Measurements from ENCODE around the gene MPPE1. TPM values are rescaled to one million over a fixed set of nuclear protein-coding genes. Genes with fewer than 3 reads are reported as not detected.

MPPE1 gene
- total RNA-seq, 4 donors from 2014 or later, result 27.1 to 54.8 (median 30.8) TPM

- TF ChIP-seq, protein P1, sequence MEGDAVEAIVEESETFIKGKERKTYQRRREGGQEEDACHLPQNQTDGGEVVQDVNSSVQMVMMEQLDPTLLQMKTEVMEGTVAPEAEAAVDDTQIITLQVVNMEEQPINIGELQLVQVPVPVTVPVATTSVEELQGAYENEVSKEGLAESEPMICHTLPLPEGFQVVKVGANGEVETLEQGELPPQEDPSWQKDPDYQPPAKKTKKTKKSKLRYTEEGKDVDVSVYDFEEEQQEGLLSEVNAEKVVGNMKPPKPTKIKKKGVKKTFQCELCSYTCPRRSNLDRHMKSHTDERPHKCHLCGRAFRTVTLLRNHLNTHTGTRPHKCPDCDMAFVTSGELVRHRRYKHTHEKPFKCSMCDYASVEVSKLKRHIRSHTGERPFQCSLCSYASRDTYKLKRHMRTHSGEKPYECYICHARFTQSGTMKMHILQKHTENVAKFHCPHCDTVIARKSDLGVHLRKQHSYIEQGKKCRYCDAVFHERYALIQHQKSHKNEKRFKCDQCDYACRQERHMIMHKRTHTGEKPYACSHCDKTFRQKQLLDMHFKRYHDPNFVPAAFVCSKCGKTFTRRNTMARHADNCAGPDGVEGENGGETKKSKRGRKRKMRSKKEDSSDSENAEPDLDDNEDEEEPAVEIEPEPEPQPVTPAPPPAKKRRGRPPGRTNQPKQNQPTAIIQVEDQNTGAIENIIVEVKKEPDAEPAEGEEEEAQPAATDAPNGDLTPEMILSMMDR (IDR thresholded peaks at IDR 0.05; ENCODE audit: low read depth), result no peak
Measured at GRCh38 chr18:11851806-11852337, 56.2 kb downstream of the MPPE1 start.

GRCh38 chr18:11851146-11851805 lies 56.8 kb downstream of the MPPE1 start, which contains the start of gene CHMP1B:
Gene CHMP1B (plus strand): TSS chr18:11851413. CDS start chr18:11851512, 99 bp downstream.
- TF ChIP-seq, protein P1 (IDR thresholded peaks at IDR 0.05; ENCODE audit: low read depth), result no peak

DNA sequence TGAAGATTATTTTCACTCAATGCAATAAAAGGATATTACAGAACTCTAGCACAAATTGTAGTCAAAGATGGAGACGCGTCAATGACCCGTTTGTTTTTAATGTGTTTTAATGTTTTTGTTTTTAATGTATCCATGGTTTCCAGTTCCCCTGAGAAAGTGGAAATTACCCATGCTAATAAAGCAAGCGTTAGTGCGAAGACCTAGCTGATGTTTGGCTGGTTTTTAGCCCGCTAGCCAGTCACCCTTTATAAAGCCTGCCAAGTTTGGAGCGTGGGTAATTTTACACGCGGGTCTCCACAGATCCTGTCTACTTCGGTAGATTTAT lies 57.3 kb downstream of the MPPE1 start:
- TF ChIP-seq, protein P1 (IDR thresholded peaks at IDR 0.05; ENCODE audit: low read depth), result no peak

DNA sequence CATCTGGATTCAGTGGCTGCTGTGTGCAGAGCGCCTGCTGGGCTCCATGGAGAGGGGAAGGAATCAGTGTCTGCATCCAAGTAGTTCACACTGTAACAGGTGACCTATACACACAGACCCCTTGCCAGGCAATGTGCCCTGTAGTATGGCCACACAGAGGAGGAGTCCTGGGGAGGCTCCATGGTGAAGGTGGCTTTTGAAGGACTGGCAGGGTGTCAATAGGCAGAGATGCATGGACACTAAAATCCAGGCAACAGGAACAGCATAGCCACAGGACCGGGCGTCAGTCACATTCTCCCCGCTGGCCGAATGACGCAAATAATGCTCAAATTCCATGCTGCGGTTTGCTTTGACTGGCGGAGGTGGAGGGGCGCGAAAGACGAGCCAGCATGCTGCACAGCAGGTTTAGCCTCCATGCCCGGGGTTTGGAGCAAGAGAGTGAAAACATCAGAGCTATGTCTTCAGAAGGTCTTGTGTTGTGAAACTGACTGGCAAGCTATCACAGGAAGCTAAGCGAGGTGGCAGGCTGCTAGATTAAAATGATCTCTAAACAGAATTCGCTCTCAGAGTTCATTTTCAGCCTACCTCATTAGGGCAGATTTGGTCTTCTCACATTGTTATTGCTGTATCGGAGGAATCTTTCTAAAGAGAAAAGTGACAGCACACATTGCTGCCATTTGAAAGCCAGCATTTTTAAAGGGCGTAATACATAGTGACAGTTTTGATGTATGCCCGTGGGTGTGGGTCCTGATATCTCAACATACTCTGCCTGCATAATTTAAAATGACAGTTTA lies 58.1 kb downstream of the MPPE1 start:
- TF ChIP-seq, protein P1 (IDR thresholded peaks at IDR 0.05; ENCODE audit: low read depth), result no peak

- TF ChIP-seq, protein P1 (IDR thresholded peaks at IDR 0.05; ENCODE audit: low read depth), result no peak
Measured at GRCh38 chr18:11849279-11849678, 58.8 kb downstream of the MPPE1 start.

GRCh38 chr18:11847811-11848210 lies 60.3 kb downstream of the MPPE1 start:
- TF ChIP-seq, protein P1 (IDR thresholded peaks at IDR 0.05; ENCODE audit: low read depth), result no peak

DNA sequence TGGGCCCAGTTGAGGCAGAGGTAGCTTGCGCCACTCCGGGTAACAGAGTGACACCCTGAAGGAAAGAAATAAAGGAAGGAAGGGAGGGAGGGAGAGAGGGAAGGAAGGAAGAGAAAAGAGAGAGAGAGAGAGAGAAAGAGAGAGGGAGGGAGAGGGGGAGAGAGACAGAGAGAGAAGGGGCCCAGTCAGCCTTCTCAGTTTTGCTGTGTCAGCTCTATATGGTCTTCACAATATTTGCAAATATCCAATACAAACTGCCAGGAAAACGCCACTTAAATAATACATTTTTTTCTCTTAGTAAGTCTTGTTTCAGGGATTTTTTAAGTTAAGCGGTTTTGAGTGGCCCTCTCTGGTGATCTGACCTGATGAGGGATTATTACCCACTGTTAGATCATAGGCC lies 62.5 kb downstream of the MPPE1 start:
- TF ChIP-seq, protein P1 (IDR thresholded peaks at IDR 0.05; ENCODE audit: low read depth), result no peak
